ENCODE measurements around the gene TRAPPC11.

Gene TRAPPC11

DNA sequence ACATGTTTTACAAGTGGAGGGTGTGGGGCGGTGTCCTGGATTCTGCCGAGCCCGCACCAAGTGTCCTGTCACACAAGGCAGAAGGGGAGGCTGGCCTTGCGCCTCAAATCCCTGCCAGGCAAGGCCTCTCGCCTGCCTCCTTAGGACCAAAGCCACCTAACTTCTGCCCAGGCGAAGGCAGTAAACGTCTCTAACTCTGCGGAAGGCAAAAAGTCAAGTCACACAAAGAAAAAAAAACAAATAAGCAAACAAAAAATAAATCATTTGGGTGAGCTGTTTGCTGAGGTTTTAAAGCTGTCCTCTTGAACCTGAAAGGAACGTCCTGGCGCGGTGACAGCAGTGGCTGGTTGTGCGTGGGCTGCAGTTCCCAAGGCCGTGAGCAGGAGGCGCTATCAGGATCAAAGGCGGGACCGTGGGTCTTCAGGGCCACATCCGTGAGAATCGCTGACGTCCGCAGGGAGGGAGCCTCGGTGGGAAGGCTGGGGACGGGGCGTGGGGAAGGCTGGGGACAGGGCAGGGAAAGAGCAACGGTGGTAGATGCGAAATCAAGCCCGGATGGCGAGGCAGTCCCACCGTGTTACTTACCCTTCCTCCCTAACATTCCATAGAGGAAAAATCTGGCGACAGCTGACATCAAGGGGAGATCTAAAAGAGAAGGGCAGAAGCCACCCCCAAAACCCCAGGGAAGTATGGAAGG is 99.1 kb downstream of the TRAPPC11 start:
- no peak for DNase-seq (ENCODE audit: low read depth in 3 of 3)

DNA sequence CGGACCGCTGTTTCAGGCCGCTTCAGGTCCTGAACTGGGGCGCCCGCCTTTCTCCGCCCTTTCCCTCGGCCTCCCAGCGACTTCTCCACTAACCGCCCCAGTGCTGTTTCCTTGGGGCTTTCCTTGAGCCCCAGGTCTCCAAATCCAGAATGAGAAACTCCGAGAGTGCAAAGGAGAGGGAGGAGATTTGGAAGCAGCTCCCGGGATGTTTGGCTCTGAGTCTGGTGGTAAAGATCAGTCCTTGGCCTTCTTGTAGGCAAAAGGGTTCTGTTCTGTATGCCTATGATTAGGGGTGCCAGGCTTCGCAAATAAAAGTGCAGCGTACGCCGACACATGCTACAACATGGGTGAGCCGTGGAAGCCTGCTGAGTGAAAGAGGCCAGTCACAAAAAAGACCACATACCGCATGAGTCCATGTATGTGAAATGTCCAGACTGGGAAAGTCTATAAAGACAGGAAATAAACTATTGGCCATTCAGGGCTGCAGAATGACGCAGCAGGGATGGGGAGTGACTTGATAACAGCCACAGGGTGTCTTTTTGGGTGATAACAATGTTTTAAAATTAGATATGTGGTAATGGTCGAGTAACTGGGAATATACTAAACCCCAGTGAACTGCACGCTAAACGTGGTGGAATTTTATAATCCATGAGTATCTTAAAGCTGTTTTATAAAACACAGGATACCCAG is 99.8 kb downstream of the TRAPPC11 start:
- no peak for DNase-seq (ENCODE audit: low read depth in 3 of 3)

DNA sequence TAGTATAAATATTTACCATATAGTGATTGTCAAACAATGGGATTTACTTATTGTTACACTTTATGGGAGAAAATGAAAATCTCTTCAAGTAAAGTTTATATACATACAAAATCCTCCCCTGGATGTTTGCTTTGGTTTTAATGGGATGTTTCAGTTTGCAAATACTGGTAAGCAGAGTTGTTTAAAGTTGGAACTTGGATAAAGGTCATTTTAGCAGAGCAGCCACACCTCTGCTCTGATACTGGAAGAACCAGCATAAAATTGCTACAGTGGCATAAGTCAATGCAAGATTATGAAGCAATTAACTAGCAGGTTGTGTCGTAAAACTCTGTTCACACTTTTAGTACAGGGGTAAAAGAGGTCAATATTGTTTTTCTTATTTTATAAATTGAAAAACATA is 101.2 kb downstream of the TRAPPC11 start:
- DNase-seq (ENCODE audit: low read depth in 3 of 3): no peak

Data from stimulated activated CD4-positive, alpha-beta T cell treated with anti-CD3 and anti-CD28 coated beads, TNF-alpha, amount 100 ng/mL, for 24 hours (primary cell).